HG03520 (cell line): ENCODE data around the gene ADRB1.

ENCODE experiments used
- ATAC-seq: cut with Tn5 transposase; IDR thresholded peaks from one replicate; pipeline ENCODE4 v1.9.1; 2021; ENCODE audit warnings: mild to moderate bottlenecking, moderate library complexity; ENCODE audit not compliant: unreplicated experiment

ADRB1 gene

DNA sequence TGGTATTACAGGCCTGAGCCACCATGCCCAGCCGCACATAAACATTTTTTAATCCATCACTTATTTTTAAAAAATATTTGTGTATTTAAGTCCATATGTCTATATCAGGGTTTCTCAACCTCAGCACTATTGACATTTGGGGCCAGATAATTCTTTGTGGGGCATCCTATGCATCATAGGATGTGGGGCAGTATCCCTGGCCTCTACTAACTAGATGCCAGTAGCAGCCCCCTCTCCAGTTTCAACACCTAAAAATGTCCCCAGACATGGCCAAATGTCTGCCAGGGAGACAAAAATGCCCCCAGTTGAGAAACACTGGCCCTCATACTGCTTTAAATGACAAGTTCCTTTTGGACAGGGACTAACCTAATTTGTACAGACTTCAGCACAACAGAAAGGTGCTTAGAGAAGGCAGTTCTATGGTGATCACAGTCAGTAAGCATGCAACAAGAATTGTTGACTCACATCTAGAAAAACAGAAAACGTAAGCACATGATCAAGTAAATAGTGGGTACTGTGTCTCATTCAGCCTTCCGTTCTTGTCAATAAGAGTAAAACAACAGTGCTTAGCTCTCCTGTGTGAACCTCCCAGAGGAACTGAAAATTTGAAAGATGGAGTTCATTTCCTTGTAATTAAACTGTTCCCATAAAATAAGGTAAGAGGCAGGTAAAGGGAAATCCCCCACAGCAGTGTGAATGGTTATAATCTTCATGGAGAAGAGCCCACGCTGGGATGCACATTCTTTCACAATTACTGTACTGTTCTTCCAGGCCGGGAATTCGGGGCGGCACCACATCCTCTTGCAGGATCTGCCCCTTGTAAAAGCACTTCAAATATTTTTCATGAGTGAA is 17.3 kb upstream of the ADRB1 start:
- ATAC-seq, result peak; percentile 29

DNA sequence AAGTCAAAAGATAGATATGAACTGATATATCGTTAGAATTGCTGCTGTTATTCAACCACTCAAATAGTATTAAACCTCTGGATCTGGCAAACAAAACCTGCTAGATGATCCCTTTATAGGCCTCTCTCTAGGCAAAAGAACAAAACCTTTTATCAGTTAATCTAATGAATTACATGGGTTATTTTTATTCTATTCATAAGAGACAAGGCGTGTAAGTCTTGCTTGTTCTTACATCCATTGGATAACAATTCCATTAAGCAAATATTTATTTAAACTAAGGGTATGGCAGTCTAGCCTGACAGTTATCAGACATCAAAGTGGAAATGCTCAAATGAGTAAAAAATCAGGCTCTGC is 16.6 kb upstream of the ADRB1 start:
- no peak for ATAC-seq

DNA sequence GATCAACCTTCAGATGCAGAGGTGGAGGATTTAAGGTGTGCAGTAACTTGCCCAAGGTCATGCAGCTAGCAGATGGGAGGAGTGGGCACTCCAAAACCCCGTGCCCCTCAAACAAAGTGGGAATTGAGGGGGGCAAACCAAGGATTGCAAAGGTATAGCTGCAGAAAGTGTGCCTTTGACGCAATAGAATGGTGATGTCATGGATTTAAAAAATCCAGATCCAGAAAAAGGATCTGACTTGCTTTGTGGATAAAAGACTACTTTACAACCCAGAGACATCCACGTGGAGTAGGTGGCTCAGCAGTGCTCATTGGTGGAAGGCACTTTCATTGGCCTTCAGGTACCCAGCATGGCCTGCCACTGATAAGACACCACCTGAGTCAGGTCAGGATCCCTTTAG is 15.7 kb upstream of the ADRB1 start:
- ATAC-seq, result no peak

DNA sequence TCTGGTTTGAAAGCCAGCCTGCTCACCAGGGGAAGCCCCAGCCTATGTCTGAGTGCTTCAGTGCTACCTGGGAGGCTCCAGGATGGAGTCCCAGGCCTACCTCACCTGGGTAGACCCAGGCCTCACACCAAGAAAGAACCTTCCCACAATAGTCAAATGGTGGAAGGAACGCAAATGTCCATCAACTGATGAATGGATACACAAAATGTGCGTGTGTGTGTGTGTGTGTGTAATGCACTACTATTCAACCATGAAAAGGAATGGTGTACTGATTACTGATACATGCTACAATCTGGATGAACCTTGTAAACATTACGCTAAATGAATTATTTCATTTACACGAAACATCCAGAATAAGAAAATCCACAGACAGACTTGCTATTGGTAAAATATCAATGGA is 15.2 kb upstream of the ADRB1 start:
- ATAC-seq, result no peak

DNA sequence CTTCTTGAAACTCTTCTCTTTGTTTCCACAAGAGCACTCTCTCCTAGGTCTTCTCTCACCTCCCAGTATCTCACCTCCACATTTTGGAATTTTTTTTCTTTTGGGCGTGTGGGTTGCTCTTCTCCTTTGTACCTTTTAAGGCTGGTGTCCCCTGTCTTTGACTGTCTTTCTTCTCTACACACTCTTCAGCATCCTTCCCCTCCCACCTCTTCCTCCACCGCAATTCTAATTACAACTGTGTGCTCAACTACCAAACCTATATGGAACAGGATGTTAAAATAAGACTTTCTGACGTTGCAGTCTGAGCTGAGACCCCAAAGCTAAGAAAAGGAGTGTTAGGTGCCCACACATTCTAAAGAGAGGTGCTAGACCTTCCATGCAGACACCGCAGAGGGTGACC is 14.0 kb upstream of the ADRB1 start:
- ATAC-seq, result no peak

DNA sequence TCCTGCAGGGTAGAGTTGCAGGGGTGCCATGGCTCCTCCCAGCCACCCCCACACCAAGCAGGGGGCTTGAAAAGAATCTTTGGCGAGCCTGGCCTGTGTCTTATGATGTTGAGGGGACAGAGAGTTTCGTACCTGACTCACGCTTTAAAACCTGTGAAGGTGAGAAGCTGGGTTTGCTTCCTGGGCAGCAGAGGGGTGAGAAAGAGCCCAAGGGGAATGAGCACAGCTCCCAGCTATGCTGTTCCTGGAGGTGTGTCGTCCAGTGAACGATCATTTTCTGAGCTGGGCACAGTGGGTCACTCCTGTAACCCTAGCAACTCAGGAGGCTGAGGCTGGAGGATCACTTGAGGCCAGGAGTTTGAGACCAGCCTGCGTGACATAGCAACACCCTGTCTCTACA is 13.5 kb upstream of the ADRB1 start:
- no peak for ATAC-seq

DNA sequence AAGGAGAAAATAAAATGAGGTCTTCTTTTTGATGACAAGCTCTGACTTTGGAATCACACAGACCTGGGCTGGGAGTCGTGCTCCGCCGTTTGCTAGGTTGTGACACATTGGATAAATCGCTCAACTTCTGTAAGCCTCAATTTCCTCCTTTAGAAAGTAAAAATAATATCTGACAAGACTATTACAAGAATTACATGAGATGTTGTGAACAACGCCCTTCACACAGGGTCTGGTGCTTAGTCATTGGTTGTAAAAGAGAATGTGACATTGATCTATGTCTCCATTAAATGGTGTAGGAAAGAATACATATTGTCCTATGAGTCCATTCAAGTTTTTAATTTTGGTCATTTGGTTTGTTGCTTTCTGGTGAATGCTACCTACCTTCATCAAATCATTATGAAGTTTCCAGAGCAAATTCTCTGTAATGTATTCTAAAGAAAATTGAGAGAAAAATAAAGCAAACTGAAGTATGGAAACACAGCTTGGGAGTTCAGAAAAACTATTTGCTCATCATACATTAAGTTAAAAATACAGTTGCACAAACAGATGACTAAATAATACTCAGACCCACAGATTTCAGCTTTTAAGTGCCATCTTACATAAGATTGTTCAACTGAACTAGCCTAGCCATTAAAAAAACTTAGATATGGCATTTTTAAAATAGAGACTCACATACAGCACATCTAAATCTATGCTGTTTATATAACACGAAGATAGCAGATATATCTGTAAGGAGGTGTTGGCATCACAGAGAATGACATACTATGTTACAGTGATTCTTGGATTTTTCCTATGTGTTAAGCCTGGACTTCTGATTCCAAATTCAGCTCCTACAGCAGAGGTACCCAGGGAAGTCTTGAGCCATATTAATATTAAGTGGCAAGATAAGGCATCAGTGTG is 12.3 kb upstream of the ADRB1 start:
- ATAC-seq, result no peak

DNA sequence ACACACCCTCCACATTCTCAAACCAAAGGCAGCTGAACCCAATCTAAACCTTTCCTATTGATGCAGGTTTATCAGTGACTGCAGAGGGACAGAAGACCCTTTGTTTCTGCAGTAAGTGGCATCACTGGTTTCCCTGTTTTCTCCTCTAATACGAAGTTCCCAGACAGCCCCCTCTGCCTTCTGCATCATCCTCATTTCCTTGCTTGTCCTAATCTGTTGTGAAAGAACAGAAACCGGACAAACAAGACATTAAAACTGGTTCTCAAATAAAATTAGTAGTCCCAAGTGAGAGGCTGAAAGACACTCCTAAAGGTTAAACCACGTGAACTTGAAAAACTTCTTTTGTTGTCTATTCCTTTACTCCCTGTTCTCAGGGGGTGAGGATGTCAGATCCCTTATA is 10.1 kb upstream of the ADRB1 start:
- ATAC-seq, result no peak

DNA sequence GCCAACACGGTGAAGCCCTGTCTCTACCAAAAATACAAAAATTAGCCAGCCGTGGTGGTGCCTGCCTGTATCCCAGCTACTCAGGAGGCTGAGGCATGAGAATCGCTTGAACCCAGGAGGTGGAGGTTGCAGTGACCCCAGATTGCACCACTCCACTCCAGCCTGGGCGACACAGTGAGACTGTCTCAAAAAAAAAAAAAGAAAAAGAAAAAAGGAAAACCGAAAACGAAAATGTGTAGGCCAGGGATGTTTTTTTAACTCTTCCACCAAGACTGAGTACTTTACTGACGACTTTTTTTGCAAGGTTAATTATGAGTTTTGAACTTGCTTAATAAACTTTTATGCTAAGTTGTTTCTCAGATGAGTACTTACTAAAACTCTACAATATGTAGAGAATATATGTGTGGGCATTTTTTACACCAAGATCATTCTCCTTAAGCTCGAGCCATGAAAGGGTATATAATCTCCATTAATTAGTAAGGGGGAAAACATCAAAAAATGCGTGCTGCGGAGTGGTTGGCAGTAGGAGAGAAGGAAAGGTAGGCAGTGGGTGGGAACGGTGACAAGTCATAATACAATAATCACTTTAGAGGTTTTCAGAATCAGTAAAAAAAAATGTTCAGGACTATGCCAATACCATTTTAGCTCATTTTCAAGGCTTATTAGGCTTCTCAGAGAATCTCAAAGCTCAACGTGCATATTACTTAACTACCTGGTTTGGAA is 8.6 kb upstream of the ADRB1 start:
- no peak for ATAC-seq

DNA sequence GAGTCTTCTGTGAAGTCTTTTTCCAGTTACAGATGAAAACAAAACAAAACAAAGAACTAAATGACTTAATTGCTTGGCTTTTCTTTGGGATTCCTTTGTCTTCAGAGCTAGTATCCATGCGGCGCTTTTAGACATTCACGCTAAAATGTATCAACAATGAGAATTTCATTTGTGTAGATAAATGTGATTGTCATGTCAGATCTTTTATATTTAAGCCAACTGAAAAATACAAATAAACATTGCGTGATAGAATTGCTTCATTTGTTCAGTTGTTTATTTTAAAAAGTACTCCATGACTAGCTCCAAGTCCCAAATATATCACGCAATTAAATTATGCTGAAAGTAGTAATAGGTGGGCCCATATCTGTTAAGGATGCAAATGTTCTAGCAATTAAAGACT is 7.9 kb upstream of the ADRB1 start:
- no peak for ATAC-seq

DNA sequence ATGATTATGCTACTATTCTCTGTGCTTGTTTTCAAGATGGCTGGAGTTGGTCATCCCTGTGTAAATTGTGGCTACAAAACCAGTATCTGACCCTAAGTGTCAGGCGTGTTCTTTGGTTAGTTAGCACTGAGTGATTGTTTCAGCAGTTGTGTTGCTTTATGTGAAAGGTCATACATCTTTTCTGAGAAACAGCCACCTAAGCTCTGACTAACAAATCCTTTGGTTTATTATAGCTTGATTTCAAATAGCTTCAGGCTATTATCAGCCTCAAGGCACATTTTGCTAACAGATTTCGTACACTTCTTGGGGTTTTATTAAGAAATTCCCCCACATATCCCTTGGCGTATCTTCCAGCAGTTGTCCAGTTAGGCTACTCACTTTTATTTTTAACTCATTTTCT is 4.8 kb upstream of the ADRB1 start:
- ATAC-seq, result no peak

DNA sequence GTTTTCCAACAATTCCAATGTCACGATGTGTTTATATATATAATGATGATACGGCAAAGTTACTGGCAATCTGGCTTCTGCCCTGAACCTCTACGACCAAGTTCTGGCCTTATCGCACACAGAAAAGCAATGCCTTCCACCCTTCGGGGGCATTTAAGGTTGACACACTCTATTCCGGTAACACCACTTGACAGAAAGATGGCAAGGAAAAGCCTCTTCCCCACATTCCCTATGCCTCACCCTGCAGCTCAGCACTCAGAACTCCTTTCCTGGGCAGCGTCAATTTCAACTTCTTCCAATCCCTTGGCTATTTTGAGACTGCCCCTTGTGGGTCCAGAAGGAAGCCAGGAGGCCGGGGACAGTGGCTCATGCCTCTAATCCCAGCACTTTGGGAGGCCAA is 2.5 kb upstream of the ADRB1 start:
- ATAC-seq, result no peak

DNA sequence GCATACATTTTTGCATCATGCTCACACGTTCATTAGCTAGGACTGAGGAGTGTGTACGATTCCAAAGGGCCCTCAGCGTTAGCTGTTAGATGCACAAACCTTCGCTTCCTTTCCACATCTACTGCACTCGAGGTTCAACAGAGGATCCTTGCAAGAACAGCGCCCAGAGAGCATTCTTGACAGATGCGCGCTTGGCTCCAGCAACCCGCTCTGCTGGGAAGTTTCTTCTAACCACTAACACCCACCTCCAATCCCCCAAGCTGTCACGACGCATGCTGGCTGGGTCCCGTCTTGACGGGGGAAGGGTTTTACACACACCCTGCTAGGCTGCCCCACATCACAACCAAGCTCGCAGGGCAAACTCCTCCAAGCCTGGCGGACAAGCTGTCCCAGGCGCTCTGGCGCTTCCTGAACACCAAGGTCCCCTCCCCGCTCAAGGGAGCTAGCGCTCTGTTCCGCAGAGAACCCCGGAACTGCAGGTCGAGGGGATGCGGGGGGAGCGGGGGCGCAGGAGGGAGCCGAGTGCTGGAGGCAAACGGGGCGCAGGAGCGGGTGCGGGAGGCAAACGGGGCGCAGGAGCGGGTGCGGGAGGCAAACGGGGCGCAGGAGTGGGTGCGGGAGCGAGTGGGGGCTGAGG is 653 bp upstream of the ADRB1 start:
- ATAC-seq, result peak; percentile 32

DNA sequence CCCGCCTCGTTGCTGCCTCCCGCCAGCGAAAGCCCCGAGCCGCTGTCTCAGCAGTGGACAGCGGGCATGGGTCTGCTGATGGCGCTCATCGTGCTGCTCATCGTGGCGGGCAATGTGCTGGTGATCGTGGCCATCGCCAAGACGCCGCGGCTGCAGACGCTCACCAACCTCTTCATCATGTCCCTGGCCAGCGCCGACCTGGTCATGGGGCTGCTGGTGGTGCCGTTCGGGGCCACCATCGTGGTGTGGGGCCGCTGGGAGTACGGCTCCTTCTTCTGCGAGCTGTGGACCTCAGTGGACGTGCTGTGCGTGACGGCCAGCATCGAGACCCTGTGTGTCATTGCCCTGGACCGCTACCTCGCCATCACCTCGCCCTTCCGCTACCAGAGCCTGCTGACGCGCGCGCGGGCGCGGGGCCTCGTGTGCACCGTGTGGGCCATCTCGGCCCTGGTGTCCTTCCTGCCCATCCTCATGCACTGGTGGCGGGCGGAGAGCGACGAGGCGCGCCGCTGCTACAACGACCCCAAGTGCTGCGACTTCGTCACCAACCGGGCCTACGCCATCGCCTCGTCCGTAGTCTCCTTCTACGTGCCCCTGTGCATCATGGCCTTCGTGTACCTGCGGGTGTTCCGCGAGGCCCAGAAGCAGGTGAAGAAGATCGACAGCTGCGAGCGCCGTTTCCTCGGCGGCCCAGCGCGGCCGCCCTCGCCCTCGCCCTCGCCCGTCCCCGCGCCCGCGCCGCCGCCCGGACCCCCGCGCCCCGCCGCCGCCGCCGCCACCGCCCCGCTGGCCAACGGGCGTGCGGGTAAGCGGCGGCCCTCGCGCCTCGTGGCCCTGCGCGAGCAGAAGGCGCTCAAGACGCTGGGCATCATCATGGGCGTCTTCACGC is 825 bp downstream of the ADRB1 start:
- no peak for ATAC-seq

DNA sequence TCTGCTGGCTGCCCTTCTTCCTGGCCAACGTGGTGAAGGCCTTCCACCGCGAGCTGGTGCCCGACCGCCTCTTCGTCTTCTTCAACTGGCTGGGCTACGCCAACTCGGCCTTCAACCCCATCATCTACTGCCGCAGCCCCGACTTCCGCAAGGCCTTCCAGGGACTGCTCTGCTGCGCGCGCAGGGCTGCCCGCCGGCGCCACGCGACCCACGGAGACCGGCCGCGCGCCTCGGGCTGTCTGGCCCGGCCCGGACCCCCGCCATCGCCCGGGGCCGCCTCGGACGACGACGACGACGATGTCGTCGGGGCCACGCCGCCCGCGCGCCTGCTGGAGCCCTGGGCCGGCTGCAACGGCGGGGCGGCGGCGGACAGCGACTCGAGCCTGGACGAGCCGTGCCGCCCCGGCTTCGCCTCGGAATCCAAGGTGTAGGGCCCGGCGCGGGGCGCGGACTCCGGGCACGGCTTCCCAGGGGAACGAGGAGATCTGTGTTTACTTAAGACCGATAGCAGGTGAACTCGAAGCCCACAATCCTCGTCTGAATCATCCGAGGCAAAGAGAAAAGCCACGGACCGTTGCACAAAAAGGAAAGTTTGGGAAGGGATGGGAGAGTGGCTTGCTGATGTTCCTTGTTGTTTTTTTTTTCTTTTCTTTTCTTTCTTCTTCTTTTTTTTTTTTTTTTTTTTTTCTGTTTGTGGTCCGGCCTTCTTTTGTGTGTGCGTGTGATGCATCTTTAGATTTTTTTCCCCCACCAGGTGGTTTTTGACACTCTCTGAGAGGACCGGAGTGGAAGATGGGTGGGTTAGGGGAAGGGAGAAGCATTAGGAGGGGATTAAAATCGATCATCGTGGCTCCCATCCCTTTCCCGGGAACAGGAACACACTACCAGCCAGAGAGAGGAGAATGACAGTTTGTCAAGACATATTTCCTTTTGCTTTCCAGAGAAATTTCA is 1.7 kb downstream of the ADRB1 start:
- ATAC-seq, result no peak

DNA sequence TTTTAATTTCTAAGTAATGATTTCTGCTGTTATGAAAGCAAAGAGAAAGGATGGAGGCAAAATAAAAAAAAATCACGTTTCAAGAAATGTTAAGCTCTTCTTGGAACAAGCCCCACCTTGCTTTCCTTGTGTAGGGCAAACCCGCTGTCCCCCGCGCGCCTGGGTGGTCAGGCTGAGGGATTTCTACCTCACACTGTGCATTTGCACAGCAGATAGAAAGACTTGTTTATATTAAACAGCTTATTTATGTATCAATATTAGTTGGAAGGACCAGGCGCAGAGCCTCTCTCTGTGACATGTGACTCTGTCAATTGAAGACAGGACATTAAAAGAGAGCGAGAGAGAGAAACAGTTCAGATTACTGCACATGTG is 2.4 kb downstream of the ADRB1 start:
- no peak for ATAC-seq

DNA sequence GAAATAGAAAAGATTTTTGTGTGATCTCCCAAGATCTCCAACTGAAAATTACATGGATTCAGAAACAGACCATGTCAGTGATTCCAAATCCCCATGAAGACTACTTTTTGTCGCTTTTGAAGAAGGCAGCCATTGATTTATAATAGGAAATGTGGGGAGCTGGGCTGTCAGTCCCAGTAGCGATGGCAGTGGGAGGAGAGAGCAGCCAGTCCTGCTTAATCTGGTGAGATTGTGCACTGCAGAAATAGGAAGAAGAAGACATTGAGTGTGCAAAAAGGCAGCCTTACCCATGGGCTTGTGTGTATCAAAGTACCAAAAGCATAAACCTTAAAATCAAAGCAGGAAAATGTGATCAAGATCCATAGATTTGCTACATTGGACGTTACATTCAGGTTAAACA is 4.8 kb downstream of the ADRB1 start:
- no peak for ATAC-seq

DNA sequence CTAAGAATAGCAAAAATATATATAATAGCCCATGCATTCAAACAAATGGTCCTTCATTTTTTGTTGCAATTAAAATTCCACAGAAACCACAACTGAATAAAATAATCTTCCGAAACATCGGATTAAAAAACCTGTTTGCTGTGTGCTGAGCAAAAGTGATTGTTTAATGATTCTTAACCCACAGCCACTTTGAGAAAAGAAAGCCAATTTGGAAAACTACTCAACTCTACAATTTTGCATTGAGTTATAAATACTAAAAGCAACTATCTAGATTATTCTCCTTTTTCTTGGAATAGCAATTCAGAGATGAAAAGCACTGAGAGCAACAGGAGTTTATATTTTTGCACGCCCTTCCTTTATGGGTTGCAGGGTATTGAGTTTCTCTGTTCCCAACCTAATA is 8.0 kb downstream of the ADRB1 start:
- ATAC-seq, result no peak

DNA sequence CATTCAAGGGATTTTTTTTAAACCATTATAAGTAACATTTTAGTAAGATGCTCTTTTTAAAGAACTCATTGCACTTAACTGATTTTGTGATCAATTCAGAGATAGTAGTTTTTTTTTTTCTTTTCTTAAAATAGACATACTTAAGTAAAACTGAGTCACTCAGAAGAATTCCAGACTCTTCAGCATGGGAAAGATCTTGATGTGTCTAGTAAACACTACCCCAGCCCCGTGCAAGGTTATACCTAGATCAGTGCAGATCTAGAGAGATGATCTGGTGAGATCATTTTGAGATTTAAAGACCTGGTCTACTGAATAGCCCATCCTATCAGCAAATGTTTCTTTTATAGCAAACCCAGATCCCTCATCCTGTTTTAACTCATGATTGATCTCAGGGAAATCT is 8.6 kb downstream of the ADRB1 start:
- no peak for ATAC-seq
